Stimulated activated CD8-positive, alpha-beta memory T cell treated with anti-CD3 and anti-CD28 coated beads, Interleukin-4, amount 100 ng/mL, for 1 hour (primary cell): ENCODE measurements around the gene NGFR.
"Not testable (repeated sequence)": the region's sequence is repeated elsewhere in the genome, so short reads cannot be mapped to it uniquely, and the experiment has no call there.

ENCODE experiments used
- DNase-seq, 2 donors: peaks; one replicate each; pipeline ENCODE4 v3.0.0-alpha.2; 2020; ENCODE audit warnings: low read depth in 2 of 2, low spot score in 1 of 2

Gene NGFR

GRCh38 chr17:49545007-49545660, 50.0 kb downstream of the NGFR start:
- DNase-seq: no peak

DNA sequence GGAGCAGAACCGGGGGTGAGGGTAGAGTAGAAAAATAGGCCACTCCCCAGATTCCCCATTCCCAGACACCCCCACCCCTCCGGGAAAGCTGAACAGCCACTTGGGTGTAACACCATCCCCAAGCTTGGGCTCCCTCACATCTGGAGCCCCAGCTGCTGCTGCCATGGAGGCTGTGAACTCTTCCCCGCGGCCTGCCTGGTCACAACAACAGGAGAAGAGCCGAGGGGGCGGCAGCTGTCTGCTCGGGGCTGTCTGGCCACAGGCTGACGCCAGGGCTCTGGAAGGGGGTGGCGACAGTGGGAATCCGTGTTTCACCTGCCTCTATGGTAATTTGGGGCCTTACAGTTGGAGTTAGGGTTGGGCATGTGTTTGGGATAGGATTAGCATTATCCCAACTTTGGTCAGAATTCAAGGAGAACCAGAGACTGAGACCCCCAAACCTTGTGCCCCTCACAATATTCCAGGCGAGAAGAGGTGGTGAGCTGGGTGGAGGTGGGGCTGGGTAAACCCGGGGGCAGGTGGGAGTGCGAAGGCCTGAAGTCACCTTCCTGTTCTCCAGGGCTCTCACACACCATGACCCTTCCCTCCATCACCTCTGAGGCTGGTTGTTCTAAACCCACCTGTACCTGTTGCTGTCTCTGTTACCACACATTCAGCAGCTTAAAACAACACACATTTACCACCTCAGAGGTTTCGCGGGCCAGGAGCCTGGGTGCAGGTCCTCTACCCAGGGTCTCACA, 50.9 kb downstream of the NGFR start:
- no peak for DNase-seq

GRCh38 chr17:49546546-49547535, 51.7 kb downstream of the NGFR start:
- no peak for DNase-seq

DNA sequence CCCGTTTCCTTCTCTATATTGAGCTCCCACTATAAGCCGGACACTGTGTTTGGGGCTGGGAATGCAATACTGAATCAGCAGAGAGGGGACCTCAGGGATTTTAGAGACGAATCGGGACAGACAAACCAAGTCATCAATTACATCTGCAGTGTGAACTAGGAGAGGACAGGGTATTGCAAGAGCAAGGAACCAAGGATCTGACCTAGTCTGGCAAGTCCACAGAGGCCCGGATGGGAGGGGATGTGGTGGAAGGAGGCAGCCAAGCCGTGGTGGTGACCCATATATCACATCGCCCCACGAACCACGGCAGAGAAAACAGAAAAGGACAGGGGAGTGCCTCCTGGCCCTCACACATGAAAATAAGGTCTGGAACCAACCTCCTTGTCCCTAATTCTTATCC, 52.5 kb downstream of the NGFR start:
- DNase-seq: no peak

DNA sequence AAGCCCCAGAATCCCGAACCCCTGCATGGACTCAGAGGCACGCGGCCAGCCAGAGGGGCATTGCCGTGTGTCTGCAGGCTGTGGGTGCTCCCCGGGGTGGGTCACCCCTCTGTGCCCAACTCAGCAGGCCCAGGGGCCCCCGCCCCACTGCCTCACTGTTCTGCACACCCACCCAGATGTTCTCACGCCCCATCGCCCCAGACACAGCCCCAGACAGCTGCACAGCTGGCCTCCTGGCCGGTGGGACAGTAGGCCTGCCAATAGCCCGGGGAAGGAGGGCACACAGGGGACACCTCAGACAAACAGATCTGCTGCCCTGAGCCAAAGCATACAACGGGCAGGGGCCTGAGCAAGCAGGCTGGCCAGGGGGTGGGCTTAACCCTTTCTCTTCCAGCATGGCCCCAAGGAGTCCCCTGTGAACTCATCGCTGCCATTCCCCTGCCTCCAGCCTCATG, 53.0 kb downstream of the NGFR start:
- DNase-seq: no peak

DNA sequence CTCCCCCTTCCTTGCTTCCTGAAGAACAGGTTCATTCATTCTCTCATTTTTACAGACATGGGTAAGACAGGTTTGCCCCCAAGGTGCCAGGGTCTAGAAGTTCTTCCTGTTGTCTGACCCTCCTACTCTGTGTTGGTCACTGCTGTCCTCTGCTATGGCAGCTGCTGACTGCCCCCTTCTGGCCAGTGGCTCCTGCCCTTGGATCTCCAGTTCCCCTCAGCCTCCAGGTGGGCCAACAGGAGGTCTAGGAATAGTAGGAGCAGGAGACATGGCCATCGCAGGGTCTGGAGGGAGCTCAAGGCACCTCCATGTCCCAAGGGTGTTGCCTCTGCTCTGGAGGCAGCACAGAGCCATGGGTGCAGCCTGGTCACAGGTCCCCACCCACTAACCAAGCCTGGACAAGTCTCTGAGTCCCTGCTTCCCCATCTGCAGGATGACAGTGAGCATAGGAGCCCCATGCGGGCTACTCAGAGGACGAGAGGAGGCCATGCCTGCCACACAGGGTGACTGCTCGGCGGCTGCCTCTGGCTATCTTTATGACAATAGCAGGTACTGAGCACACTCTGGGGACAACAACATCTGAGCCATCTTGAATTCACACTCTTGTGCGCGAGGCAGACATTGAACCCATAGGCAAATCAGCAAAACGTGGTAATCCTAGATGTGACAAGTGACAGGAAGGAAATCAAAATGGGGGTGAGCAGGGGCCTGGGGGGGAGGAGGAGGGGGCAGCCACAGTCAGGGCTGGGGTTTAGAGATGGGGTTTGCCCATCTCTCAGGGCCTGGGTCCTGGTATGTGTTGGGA, 53.6 kb downstream of the NGFR start:
- DNase-seq: no peak

GRCh38 chr17:49549311-49549605, 54.2 kb downstream of the NGFR start:
- DNase-seq: no peak

DNA sequence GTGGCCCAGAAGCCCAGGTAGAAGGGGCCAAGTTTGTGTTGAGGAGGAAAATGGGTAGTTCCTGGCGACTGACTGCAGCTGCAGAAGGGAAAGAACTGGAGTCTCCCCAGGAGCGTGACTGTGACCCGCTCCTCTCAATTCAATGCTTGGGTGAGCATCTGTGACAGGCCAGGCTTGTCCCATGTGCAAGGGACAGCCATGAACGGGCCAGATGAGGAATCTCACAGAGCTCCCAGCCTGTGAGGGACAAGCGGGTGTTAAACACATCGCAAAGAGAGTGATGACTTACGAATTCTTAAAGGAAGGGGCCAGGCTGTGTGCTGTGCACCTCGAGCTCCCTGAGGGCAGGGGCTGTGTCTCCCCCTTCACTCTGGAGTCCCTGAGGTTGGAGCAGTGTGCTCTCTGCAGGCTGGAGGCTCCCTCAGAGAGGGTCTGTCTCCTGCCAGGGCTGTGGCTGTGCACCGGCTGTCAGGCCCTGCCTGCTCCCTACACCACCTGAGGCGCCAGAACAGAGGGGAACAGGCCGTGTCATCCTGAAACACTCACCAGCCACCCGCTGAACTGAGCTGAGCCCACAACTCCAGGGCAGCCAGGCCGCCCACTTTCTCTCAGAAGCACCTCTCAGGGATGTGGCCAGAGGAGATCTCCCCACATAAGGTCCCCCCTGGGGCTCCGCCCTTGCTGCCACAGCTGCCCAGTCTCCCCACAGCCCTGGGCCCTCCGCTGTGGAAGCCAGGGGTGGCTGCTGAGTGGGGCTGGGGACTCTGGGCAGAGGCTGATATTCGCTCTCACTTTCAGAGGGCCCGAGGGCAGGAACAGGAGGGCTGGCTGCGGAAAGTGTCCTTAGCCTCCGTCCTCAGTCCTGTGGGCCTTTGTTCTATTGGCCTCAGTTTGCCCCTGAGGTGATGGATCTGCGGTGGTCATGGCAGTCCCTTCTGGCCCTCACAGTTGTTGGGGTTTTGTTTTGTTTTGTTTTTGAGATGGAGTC, 54.9 kb downstream of the NGFR start:
- DNase-seq: no peak

DNA sequence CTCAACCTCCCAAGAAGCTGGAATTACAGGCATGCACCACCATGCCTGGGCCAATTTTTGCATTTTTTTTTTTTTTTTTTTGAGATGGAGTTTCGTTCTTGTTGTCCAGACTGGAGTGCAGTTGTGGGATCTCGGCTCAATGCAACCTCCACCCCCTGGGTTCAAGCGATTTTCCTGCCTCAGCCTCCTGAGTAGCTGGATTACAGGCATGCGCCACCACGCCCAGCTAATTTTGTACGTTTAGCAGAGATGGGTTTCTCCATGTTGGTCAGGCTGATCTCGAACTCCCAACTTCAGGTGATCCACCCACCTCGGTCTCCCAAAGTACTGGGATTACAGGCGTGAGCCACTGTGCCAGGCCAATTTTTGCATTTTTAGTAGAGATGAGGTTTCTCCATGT, 55.7 kb downstream of the NGFR start:
- DNase-seq: not testable (repeated sequence)

- DNase-seq: no peak
Measured at GRCh38 chr17:49551221-49552069, 56.4 kb downstream of the NGFR start.

- DNase-seq: no peak
Measured at GRCh38 chr17:49552070-49552751, 57.1 kb downstream of the NGFR start.

- DNase-seq: no peak
Measured at GRCh38 chr17:49553676-49554335, 58.7 kb downstream of the NGFR start.

GRCh38 chr17:49554694-49555494, 59.8 kb downstream of the NGFR start:
- DNase-seq: no peak

DNA sequence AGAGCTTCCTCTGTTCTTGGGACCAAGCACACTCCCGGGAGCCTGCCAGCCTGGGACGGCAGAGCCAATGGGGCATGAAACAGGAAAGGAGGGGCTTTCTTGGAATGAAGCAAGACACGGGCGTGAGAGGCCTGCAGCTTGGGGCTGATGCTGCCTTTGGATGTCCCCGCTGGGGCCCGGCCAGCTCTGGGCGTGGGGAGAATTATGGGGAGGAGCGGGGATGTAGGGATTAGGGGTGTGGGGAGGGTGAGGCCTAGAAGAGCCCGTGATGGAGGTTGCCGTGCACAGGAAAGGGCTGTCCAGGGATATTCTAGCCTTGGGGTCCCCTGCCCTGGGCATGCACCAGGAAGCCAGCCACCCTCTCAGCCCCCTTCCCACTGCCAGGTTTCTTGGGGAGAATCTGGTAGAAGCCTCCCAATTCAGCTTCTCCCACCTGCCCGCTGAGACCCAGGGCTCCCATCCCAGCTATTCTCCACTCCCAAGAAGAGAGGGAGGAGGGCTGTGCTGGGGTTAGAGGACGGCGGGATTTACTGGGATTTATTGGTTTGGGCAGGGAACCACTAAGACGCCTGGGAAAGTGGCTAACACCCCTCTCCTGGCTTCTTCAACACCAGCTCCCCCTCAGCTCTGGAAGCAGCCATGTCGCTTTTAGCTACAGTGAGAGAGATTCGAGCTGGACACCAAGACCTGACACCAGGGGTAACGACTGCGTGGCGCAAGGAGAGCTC, 60.6 kb downstream of the NGFR start:
- DNase-seq: no peak

DNA sequence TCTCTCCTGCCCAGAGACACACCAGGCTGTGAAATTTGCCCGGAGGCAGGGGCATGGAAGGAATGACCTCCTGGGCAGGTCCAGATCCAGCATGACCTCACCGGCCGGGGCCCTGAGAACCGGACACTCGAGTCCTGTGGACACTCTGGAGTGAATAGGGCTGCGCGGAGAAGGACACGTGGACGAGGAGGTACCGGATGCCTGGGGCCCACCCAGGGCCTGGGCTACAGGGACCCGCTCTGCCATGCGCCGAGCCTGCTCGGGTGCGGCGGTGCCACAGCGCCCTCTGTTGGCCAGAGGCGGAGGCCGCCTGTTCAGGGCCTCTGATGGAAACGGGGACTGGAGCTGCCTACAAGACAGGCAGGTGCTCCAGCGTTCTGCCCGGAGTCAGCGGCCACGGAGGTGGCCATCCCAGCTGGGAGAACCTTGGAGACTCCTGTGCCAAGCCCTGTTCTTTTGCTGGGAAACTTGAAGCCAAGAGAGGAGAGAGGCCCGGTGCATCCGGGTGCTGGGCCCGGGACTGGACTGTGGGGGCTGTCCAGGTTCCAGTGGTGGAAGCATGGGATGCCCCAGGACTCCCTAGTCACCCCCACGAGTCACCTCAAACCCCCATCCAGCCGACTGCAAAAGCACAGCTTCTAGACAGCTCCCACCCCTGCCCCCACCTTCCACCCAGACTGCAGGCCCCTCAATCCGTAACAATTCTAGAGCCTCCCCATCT, 61.3 kb downstream of the NGFR start:
- peak; percentile 53 to 73 for DNase-seq
